ENCODE results near the gene ELK4. TPM values are rescaled to one million over a fixed set of nuclear protein-coding genes. Genes with fewer than 3 reads are reported as not detected.

Gene ELK4
- total RNA-seq, 4 donors from 2014 or later: 20.7 to 37.5 (median 27.8) TPM

- DNase-seq (ENCODE audit: low spot score): no peak
- TF ChIP-seq CTCF (IDR thresholded peaks at IDR 0.05): no peak
Measured at GRCh38 chr1:205597691-205598314, 34.0 kb downstream of the ELK4 start.

GRCh38 chr1:205596876-205597275 is 34.9 kb downstream of the ELK4 start:
- TF ChIP-seq CTCF (IDR thresholded peaks at IDR 0.05): no peak
- no peak for ATAC-seq (ENCODE audit: low FRiP score)
- no peak for DNase-seq (ENCODE audit: low spot score)

More at GRCh38 chr1:205597691-205598314, 34.0 kb downstream of the ELK4 start:
- ATAC-seq (ENCODE audit: low FRiP score): no peak

GRCh38 chr1:205595861-205596260 is 36.0 kb downstream of the ELK4 start:
- ATAC-seq (ENCODE audit: low FRiP score) (no peak), DNase-seq (ENCODE audit: low spot score) (no peak)
- TF ChIP-seq CTCF (IDR thresholded peaks at IDR 0.05): no peak

GRCh38 chr1:205595435-205595834 is 36.4 kb downstream of the ELK4 start:
- no peak for TF ChIP-seq CTCF (IDR thresholded peaks at IDR 0.05)
- DNase-seq (ENCODE audit: low spot score) (no peak), ATAC-seq (ENCODE audit: low FRiP score) (no peak)

DNA sequence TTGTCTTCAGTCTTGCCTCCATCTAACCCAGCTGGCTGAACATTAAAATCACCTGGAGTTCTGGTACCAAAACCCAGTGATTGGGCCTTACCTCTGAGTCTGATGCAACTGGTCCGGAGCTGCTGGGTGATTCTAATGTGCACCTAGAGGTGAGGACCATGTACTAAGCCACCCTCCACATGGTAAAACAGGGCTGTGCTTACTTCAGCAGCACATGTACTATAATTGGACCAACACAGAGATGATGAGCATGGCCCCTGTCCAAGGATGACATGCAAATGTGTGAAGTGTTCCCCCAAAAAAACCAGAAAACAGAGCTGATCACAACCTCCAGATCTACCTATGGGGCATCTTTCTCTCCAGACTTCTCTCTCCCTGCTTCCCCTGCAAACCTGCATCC is 37.0 kb downstream of the ELK4 start:
- DNase-seq (ENCODE audit: low spot score) (no peak), ATAC-seq (ENCODE audit: low FRiP score) (no peak)
- TF ChIP-seq CTCF (IDR thresholded peaks at IDR 0.05): no peak

GRCh38 chr1:205593967-205594366 is 37.8 kb downstream of the ELK4 start:
- no peak for ATAC-seq (ENCODE audit: low FRiP score)
- no peak for TF ChIP-seq CTCF (IDR thresholded peaks at IDR 0.05)

GRCh38 chr1:205593532-205593931 is 38.3 kb downstream of the ELK4 start:
- no peak for ATAC-seq (ENCODE audit: low FRiP score)
- no peak for DNase-seq (ENCODE audit: low spot score)
- TF ChIP-seq CTCF (IDR thresholded peaks at IDR 0.05): no peak

More at GRCh38 chr1:205593967-205594366, 37.8 kb downstream of the ELK4 start:
- no peak for DNase-seq (ENCODE audit: low spot score)

Data from omental fat pad (tissue), 4 donors.